Subcutaneous adipose tissue (tissue), 4 donors: Measurements from ENCODE around the gene DAG1. TPM values are rescaled to one million over a fixed set of nuclear protein-coding genes. Genes with fewer than 3 reads are reported as not detected.

Experiments used
- total RNA-seq, 4 donors: library from RNA; depleted of rRNA; stranded (reverse); fragments of >200 nt; gene quantifications; one replicate each; pipeline ENCODE4 v1.1.0, GENCODE V29; 2016
- TF ChIP-seq, protein P1 (sequence below): fragments of 450-650 bp; IDR thresholded peaks from one replicate; pipeline ENCODE4 v1.5.1; 2016; ENCODE audit warnings: low read depth, mild to moderate bottlenecking, control low read depth, antibody characterized with exemption, moderate library complexity

The DAG1 gene
- total RNA-seq, 4 donors from 2014 or later = 31.3 to 48.4 (median 39.0) TPM

DNA sequence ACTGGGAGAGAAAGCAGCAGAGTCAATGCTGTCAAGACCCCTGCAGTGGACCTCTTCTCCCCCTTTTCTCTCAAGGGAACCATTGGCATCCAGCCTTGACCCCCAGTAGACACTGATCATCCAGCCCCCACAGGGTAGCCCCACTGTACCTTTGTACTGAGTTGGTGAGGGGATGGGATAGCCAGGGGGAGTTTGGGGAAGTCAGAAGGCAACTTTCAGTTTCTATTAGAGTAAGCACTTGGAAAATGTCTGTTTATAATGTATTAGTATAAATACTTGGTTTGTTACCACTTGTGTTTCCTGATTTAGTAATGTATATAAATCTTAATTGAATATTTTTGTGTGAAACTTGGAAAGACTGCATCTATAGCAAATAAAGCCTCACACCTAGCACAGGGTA, 25.0 kb downstream of the DAG1 start:
- TF ChIP-seq, protein P1, sequence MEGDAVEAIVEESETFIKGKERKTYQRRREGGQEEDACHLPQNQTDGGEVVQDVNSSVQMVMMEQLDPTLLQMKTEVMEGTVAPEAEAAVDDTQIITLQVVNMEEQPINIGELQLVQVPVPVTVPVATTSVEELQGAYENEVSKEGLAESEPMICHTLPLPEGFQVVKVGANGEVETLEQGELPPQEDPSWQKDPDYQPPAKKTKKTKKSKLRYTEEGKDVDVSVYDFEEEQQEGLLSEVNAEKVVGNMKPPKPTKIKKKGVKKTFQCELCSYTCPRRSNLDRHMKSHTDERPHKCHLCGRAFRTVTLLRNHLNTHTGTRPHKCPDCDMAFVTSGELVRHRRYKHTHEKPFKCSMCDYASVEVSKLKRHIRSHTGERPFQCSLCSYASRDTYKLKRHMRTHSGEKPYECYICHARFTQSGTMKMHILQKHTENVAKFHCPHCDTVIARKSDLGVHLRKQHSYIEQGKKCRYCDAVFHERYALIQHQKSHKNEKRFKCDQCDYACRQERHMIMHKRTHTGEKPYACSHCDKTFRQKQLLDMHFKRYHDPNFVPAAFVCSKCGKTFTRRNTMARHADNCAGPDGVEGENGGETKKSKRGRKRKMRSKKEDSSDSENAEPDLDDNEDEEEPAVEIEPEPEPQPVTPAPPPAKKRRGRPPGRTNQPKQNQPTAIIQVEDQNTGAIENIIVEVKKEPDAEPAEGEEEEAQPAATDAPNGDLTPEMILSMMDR = no peak

DNA sequence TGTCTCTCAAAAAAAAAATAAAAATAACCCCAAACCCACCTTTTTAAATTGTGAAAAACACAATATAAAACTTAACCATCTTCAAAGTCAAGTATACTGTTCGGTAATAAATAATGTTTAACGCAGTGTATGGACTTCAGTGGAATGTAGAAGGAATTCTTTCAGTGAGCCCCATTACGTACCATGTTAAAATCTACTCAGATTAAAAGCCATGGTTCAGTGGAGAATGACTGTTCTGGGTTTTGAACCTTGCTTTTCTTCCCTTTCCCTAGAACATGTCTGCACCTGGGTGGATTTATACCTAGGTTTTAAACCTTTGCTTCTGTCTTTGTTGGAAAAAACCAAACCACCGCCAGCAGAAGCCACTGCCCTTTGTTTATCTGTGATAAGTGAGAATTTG, 27.5 kb downstream of the DAG1 start:
- TF ChIP-seq, protein P1 = no peak

DNA sequence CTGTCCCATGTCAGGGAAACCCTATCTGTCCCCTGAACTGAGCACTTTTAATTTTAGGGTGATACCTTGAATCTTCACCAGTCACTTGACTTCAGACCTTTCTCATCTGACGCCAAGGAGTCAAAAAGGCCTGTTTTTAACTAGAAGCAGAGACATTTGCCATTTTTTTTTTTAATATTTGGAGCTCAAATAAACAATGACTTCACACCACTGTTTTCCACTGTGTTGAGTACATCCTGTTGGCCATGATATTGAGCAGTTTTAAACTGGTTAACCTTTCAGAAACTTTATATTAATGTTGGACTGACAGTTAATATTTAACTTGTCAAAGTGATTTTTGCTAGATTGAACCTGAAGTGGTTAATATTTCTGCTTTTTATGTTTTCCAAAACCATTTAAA, 28.2 kb downstream of the DAG1 start:
- TF ChIP-seq, protein P1 = no peak

DNA sequence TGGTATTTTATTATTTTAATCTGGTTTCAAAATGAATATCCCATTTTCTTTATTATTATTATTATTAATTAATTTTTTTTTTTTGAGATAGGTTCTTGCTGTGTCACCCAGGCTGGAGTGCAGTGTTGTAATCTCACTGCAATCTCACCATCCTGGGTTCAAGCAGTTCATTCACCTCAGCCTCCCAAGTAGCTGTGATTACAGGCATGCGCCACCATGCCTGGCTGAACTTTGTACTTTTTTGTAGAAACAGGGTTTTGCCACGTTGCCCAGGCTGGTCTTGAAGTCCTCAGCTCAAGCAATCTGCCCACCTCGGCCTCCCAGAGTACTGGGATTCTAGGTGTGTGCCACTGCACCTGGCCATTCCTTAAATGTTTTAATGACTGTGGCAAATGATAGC, 28.6 kb downstream of the DAG1 start:
- TF ChIP-seq, protein P1 = no peak

DNA sequence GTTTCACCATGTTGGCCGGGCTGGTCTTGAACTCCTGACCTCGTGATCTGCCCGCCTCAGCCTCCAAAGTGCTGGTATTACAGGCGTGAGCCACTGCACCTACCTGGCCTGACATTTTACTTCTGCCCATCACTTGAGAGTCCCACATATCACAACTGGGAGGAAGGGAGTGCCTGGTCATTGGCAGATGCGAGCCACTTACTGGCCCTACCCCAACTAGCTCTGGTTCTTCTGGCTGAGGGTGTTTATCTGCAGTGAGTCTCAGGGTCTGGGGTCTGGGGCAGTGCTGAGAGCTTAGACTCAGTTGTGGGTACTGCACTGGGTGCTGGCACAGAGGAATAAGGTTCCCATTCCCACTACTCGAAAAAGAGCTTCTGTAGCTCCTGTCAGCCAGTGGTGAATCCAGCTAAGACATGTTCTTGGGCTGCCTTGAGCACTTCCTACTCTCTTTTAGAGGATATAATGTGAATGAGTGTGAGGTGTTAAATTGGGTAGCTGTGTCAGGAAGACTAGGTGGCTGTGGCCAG, 30.2 kb downstream of the DAG1 start:
- TF ChIP-seq, protein P1 = no peak

DNA sequence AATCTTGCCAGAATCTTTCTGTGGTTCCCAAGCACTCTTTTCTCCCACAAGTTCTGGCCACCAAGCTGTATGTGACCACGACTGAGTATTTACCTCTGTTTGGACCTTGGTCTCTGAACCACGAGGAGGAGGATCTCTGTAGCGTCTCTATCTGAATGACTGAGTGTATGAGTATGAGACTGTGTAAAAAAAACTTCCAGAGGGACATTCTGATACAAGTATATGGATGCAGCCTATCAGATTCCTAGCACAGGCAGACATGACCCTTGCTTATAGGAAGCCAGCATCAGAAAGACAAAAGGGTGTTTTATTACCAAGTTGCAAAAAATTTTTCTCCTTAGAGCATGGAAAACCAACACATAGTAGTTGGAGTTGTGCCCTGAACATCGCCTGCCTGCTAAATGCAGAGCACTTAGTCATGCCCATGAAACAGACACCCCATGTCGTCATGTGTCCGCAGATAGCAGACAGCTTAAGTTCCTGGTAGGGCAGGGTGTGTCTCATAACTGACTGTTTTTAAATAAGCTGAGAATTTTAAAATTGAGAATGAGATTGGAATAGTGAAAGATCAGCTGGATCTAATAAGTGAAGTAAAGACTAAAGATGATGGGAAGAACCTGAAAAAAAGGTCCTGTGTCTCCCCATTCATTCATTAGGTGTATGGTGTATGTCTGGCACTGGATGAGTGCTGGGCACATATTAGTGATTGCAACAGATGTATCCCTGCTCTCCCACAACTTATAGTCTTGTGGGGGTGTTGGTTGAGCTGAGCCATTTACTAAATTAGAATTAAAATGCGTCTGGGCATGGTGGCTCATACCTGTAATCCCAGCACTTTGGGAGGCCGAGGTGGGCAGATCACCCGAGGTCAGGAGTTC, 30.9 kb downstream of the DAG1 start:
- TF ChIP-seq, protein P1 = no peak

DNA sequence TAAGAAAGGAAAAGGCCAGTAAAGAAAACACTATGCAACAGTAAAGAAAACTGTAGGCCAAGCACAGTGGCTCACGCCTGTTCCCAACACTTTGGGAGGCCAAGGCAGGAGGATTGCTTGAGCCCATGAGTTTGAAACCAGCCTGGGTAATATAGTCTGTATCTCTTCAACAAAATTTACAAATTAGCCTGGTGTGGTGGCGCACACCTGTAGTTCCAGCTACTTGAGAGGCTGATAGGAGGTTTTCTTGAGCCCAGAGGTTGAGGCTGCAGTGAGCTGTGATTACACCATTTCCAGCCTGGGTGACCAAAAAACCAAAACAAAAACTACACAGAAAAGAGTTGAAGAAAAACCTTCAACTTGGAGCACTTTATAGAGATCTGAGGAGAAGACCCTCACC, 31.8 kb downstream of the DAG1 start:
- TF ChIP-seq, protein P1 = no peak
